Prostate gland (tissue), 2 donors: Measurements from ENCODE around the gene GLRX3. TPM values are rescaled to one million over a fixed set of nuclear protein-coding genes. Genes with fewer than 3 reads are reported as not detected.

Source experiments
- DNase-seq: peaks from one replicate; pipeline ENCODE4 v3.0.0-alpha.2; 2019; ENCODE audit warnings: low spot score
- H3K27ac ChIP-seq, 2 donors: fragments of 200-600 bp; sonication (generic); 2 replicates each; pipeline ENCODE4 v1.5.1; 2017 to 2019
- H3K27me3 ChIP-seq: fragments of 200-600 bp; sonication (generic); replicated peaks from 2 replicates; pipeline ENCODE4 v1.5.1; 2019; ENCODE audit not compliant: insufficient read depth
- H3K36me3 ChIP-seq, 2 donors: fragments of 200-600 bp; sonication (generic); 1 replicate in 1 of 2; 2 replicates in 1 of 2; pipeline versions ENCODE4 v1.5.1 to v1.8.1; 2017 to 2019
- H3K4me1 ChIP-seq: fragments of 200-600 bp; sonication (generic); replicated peaks from 2 replicates; pipeline ENCODE4 v1.5.1; 2019
- H3K4me3 ChIP-seq, 2 donors: fragments of 200-600 bp; sonication (generic); 2 replicates each; pipeline ENCODE4 v1.5.1; 2017 to 2019
- H3K9me3 ChIP-seq: fragments of 200-600 bp; sonication (generic); 2 replicates; pipeline ENCODE4 v1.5.1; 2017
- CTCF ChIP-seq, 4 experiments: fragments of 200-600 bp in 2 of 4; fragments of 450-650 bp in 2 of 4; sonication (generic) in 2 of 4; IDR thresholded peaks; 1 replicate in 3 of 4; 2 replicates in 1 of 4; pipeline ENCODE4 v1.5.1; 2016 to 2019; ENCODE audit warnings: antibody characterized with exemption in 4 of 4, mild to moderate bottlenecking in 2 of 4, moderate library complexity in 2 of 4
- POLR2A ChIP-seq: fragments of 450-650 bp; IDR thresholded peaks from one replicate; pipeline ENCODE4 v1.6.1; 2016; ENCODE audit warnings: antibody characterized with exemption, mild to moderate bottlenecking
- POLR2AphosphoS5 ChIP-seq: sonication (generic); formaldehyde crosslinking; IDR thresholded peaks from one replicate; pipeline ENCODE4 v1.6.1; 2017; ENCODE audit warnings: antibody characterized with exemption
- WGBS: methylation state at CpG from one replicate; pipeline ENCODE4 v1.1.5; 2018; 5-methylcytosine and 5-hydroxymethylcytosine counted together
- intact Hi-C: fragments of 100-400 bp; cut with DNase I; formaldehyde crosslinking; loops from one replicate; pipeline ENCODE4 v1.14.2; 2022
- total RNA-seq, 2 donors: library from RNA; depleted of rRNA; stranded (reverse); fragments of >200 nt; gene quantifications; one replicate each; pipeline ENCODE4 v1.1.0, GENCODE V29; 2016

The GLRX3 gene
- total RNA-seq, 2 donors from 2014 or later, result 32.6 to 40.7 TPM

- H3K9me3 ChIP-seq, result no peaks in the 10 kb centered on the region
- no peaks in the 10 kb centered on the region for H3K4me1 ChIP-seq
- H3K27me3 ChIP-seq, result no peaks in the 10 kb centered on the region
- intact Hi-C loops, result no loop called here
- no peaks in the 10 kb centered on the region for H3K36me3 ChIP-seq
- H3K27ac ChIP-seq, result no peak overlapping the region
- TF ChIP-seq POLR2A (no peak), POLR2AphosphoS5 (no peak), CTCF (IDR thresholded peaks at IDR 0.05) (no peak)
- DNase-seq, result no peak
- no peak overlapping the region for H3K4me3 ChIP-seq
- WGBS, result 86% methylated on average over 7 of the region's 7 CpGs
Measured at GRCh38 chr10:130167193-130167592, 31.0 kb downstream of the GLRX3 start.

- DNase-seq, result no peak
- WGBS, result 90% methylated on average over 7 of the region's 7 CpGs
- Histone ChIP-seq H3K27ac (no peak overlapping the region), H3K36me3 (no peaks in the 10 kb centered on the region), H3K9me3 (no peaks in the 10 kb centered on the region), H3K27me3 (no peaks in the 10 kb centered on the region), H3K4me3 (no peak overlapping the region), H3K4me1 (no peaks in the 10 kb centered on the region)
- TF ChIP-seq CTCF (IDR thresholded peaks at IDR 0.05), result no peak
- no peak for TF ChIP-seq POLR2A
- no peak for TF ChIP-seq POLR2AphosphoS5
- intact Hi-C loops, result no loop called here
Measured at GRCh38 chr10:130167707-130168106, 31.5 kb downstream of the GLRX3 start.

GRCh38 chr10:130169136-130169859 is 33.1 kb downstream of the GLRX3 start:
- intact Hi-C loops, result no loop called here
- H3K36me3 ChIP-seq, result no peaks in the 10 kb centered on the region
- H3K27ac ChIP-seq, result no peak overlapping the region
- no peaks in the 10 kb centered on the region for H3K4me1 ChIP-seq
- H3K4me3 ChIP-seq, result no peak overlapping the region
- 75% methylated on average over 9 of the region's 9 CpGs for WGBS
- H3K27me3 ChIP-seq, result no peaks in the 10 kb centered on the region
- no peak for TF ChIP-seq POLR2AphosphoS5
- no peak for TF ChIP-seq CTCF (IDR thresholded peaks at IDR 0.05)
- no peak for TF ChIP-seq POLR2A
- no peak for DNase-seq
- no peaks in the 10 kb centered on the region for H3K9me3 ChIP-seq

GRCh38 chr10:130171196-130171595 is 35.0 kb downstream of the GLRX3 start:
- Histone ChIP-seq H3K27me3 (no peaks in the 10 kb centered on the region), H3K4me3 (no peak overlapping the region), H3K4me1 (no peaks in the 10 kb centered on the region), H3K36me3 (no peaks in the 10 kb centered on the region), H3K27ac (no peak overlapping the region), H3K9me3 (no peaks in the 10 kb centered on the region)
- TF ChIP-seq POLR2A (no peak), CTCF (IDR thresholded peaks at IDR 0.05) (no peak), POLR2AphosphoS5 (no peak)
- no peak for DNase-seq
- WGBS, result 83% methylated on average over 3 of the region's 3 CpGs
- intact Hi-C loops, result no loop called here

GRCh38 chr10:130174328-130174727 is 38.1 kb downstream of the GLRX3 start:
- 34% methylated on average over 2 of the region's 2 CpGs for WGBS
- no peaks in the 10 kb centered on the region for H3K9me3 ChIP-seq
- DNase-seq, result no peak
- no peak overlapping the region for H3K4me3 ChIP-seq
- no peaks in the 10 kb centered on the region for H3K4me1 ChIP-seq
- no peaks in the 10 kb centered on the region for H3K27me3 ChIP-seq
- H3K36me3 ChIP-seq, result no peaks in the 10 kb centered on the region
- no peak overlapping the region for H3K27ac ChIP-seq
- intact Hi-C loops, result no loop called here
- TF ChIP-seq POLR2AphosphoS5 (no peak), POLR2A (no peak), CTCF (IDR thresholded peaks at IDR 0.05) (no peak)
